GM18499 (cell line): Measurements from ENCODE around the gene SEC14L5.
"Not testable (repeated sequence)": the region's sequence is repeated elsewhere in the genome, so short reads cannot be mapped to it uniquely, and the experiment has no call there.

ENCODE experiments used
- ATAC-seq: cut with Tn5 transposase; IDR thresholded peaks from one replicate; pipeline ENCODE4 v1.9.1; 2021; ENCODE audit warnings: moderate number of reproducible peaks; ENCODE audit not compliant: insufficient read depth, unreplicated experiment

SEC14L5 gene

GRCh38 chr16:4928227-4928626, 29.9 kb upstream of the SEC14L5 start:
- no peak for ATAC-seq

GRCh38 chr16:4929619-4930018, 28.5 kb upstream of the SEC14L5 start:
- ATAC-seq, result not testable (repeated sequence)

GRCh38 chr16:4931381-4931780, 26.7 kb upstream of the SEC14L5 start:
- ATAC-seq, result no peak

- ATAC-seq, result no peak
Observed at GRCh38 chr16:4933433-4933832, 24.7 kb upstream of the SEC14L5 start.

GRCh38 chr16:4933871-4934395, 24.2 kb upstream of the SEC14L5 start:
- ATAC-seq, result no peak

- no peak for ATAC-seq
Observed at GRCh38 chr16:4934591-4934990, 23.5 kb upstream of the SEC14L5 start.

- ATAC-seq, result no peak
Observed at GRCh38 chr16:4935241-4935855, 22.8 kb upstream of the SEC14L5 start.

GRCh38 chr16:4936181-4936990, 21.7 kb upstream of the SEC14L5 start:
- ATAC-seq, result no peak

GRCh38 chr16:4936991-4937781, 20.9 kb upstream of the SEC14L5 start, which contains the start of gene PPL:
TSS of gene PPL (minus strand) at chr16:4937148. CDS start at chr16:4937045, 103 bp downstream.
- no peak for ATAC-seq

- ATAC-seq, result no peak
Observed at GRCh38 chr16:4937782-4938682, 20.1 kb upstream of the SEC14L5 start.

- no peak for ATAC-seq
Observed at GRCh38 chr16:4938683-4939030, 19.5 kb upstream of the SEC14L5 start.

- no peak for ATAC-seq
Observed at GRCh38 chr16:4940719-4941118, 17.4 kb upstream of the SEC14L5 start.

GRCh38 chr16:4942481-4942880, 15.6 kb upstream of the SEC14L5 start:
- no peak for ATAC-seq

- ATAC-seq, result no peak
Observed at GRCh38 chr16:4944333-4945281, 13.5 kb upstream of the SEC14L5 start.

GRCh38 chr16:4945560-4946502, 12.3 kb upstream of the SEC14L5 start:
- no peak for ATAC-seq

- ATAC-seq, result no peak
Observed at GRCh38 chr16:4946917-4947316, 11.2 kb upstream of the SEC14L5 start.

GRCh38 chr16:4947722-4948503, 10.2 kb upstream of the SEC14L5 start:
- ATAC-seq, result no peak
